HL-60/S4 (cell line): ENCODE data around the gene PLA2G6.
"Not testable (repeated sequence)": the region's sequence is repeated elsewhere in the genome, so short reads cannot be mapped to it uniquely, and the experiment has no call there.

Source experiments
- in situ Hi-C: fragments of 300-500 bp; cut with MboI; formaldehyde crosslinking; loops from 2 replicates; pipeline ENCODE4 v1.14.3; 2022; ENCODE audit warnings: low sequenced_read_pairs

The PLA2G6 gene

DNA sequence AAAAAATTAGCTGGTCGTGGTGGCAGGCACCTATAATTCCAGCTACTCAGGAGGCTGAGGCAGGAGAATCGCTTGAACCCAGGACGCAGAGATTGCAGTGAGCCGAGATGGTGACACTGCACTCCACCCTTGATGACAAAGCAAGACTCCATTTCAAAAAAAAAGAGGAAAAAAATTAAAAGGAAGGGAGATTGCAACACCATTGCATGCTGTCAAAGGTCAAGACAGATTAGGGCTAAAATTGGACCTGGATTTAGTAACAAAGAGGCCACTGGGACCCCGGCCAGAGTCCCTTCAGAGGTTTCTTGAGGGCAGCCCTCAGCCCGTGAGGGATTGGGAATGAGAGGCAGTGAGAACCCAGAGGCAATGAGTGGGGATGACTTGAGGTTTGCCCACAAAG, 11.9 kb upstream of the PLA2G6 start:
- in situ Hi-C loops, result no loop called here

DNA sequence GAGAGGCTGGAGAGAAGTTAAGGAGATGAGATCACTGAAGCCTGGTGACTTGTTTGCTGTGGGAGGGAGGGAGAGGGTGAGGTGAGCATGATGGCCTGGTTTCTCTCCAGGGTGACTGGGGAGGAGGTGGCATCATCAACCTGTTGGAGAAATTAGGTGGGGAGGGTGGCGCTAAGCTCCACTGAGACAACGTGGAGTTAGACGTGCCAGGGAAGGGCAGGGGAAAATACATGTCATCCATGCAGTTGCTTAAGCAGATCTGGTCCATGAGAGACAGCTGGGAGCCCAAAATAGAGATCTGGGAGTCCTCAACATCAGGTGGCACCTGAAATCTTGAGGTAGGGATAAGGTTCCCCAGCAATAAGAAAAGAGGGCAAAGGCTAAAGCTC, 10.8 kb upstream of the PLA2G6 start:
- in situ Hi-C loops, result no loop called here

DNA sequence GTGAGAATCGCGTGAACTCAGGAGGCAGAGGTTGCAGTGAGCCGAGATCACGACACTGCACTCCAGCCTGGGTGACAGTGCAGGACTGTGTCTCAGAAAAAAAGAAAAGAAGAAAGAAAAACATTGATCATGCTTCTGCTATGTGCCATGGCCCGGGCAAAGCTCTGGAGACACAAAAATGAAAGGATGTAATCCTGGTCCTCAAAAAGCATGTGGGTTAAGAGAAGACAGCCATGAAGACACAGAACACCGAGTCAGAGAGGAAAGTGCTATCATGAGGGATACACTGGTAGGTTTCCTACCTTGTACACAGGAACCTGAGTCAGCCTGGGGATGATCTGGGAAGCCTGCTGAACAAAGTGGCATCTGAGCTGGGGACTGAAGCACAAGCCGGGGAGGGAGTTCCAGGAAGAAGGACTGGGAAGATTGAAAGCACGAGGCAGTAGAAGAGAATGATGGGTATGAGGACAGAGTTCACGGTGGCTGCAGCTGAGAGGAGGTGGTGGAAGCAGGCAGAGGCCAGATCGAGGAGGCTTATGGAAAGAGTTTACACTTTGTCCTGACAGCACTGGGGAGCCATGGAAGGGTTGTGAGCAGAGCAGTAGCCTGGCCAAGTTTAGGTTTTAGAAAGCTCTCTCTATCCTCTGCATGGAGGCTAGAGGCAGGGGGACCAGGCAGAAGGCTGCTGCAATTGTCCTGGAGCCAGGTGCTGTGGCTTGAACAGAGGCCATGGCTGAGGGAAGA, 10.3 kb upstream of the PLA2G6 start:
- in situ Hi-C loops, result no loop called here

DNA sequence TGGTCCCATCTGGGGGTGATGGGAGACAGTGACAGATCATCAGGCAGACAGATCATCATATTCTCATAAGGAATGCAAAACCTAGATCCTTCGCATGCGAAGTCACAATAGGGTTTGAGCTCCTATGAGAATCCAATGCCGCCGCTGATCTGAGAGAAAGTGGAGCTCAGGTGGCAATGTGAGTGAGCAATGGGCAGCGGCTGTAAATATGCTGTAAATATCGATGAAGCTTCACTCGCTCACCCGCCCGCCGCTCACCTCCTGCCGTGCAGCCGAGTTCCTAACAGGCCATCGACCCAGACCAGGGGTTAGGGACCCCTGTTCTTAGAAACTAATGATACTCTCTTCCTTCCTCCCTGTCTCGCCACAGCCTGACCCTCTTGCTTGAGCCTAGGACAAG, 9.4 kb upstream of the PLA2G6 start:
- in situ Hi-C loops, result no loop called here

DNA sequence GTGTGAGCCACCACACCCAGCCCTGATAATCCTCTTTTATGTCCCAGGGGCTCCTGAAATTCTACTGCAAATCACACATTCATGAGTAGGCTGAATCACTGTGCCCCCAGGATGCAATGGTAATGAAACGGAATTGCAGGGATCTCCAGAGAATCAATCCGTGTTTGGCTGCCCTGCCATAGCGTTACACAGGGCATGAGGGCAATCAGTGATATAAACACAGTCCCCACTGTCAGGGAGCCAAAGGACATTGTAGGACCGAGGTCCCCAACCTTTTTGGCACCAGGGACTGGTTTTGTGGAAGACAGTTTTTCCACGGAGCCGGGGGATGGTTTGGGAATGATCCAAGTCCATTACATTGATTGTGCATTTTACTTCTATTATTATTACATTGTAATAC, 9.0 kb upstream of the PLA2G6 start:
- in situ Hi-C loops, result no loop called here

DNA sequence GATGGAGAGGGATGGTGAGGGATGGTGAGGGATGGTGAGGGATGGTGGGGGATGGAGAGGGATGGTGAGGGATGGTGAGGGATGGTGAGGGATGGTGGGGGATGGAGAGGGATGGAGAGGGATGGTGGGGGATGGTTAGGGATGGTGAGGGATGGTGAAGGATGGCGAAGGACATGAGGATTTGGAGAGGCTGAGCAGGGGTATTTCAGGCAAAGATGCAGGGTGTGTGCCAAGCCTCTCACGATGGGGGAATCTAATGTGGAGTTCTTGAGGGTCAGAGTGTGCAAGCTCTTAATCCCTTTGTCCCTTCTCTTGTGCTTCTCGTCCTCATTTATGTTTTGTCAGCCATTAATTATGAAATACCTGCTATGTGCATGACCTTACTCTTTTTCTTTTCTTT, 7.5 kb upstream of the PLA2G6 start:
- in situ Hi-C loops, result no loop called here

DNA sequence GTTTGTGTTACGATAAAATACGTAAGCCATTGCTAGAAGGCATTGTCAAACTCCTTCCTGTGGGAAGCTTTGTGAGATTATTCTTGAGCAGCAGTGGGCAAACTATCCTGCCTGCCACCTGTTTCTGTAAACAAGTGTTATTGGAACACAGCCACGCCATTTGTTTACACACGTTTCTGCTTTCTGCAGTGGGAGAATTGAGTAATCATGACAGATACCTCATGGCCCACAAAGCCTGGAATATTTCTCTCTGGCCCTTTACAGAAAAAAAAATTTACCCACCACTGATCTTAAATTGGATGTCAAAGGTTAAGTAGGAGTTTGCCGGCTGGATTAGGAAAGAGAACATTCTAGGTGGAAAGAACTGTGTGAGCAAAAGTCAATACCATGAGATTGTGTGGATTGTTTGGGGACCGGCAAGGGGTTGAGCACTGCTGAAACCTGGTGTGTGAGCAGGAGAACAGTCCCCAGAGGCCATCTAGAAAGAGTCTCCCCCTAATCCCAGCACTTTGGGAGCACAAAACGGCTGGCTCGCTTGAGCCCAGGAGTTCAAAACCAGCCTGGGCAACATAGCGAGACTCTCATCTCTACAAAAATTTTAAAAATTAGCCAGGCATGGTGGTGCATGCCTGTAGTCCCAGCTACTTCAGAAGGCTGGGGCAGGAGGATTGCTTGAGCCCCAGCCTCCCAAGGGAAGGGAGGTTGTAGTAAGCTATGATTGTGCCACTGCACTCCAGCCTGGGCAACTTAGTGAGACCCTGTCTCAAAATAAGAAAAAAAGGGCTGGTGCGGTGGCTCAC, 6.0 kb upstream of the PLA2G6 start:
- in situ Hi-C loops, result no loop called here

DNA sequence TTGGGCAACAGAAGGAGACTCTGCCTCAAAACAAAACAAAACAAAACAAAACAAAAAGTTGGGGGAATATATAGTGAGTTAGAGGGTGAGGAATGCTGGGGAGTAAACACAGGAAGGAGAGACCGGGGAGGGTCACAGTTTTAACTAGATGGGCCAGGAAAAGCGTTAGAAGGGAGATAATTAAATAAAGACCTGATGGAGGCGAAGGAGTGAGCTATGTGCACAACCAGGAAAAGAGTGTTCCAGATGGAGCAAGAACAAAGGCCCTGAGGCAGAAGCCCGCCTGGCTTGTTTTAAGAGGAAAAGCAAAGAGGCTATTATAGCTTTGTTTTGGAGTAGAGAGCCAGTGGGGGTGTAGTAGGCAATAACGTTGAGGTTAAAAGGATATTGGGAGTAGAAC, 4.8 kb upstream of the PLA2G6 start:
- in situ Hi-C loops, result no loop called here

DNA sequence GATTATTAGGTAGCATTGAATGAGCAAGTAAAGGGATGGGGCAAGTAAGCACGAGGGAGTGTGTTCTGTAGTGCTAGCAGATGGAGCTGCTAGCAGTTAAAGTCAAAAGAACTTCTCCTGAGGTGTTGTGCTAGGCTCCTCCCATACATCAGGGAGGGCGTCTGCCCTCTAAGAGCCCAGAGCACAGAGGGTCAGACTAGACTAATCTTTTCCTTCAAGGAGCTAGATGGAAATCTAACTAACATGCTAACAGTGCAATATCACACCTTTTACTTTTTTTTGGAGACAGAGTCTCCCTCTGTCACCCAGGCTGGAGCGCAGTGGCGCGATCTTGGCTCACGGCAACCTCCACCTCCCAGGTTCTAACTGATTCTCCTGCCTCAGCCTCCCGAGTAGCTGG, 3.2 kb upstream of the PLA2G6 start:
- in situ Hi-C loops, result no loop called here

DNA sequence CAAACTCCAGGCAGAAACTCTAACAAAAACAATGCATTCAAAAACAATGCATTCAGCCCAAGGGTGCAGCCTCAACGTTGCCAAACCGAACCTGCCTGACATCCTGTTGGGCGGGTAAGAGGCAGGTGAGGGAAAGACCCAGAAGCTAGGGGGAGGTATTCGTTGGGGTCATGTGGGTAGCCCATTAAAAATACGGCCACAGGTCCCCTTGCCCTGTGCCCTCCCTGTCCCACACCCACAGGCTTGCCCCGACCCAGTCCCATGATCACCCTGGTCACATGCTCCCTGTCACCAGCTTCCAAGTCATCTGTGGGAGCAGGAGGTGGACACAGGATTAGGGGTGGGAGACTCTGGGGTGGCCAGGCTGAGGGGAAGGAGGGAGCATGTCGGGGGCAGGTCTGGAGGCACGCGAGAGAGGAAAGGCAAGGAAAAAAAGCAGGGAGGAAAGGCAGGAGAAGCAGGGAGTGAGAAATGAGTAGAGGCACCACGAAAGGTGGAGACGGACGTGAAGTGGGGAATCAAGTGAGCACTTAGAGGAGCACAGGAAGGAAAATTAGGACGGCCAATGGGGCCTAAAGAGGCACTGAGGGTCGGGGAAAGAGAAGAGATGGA, 683 bp downstream of the PLA2G6 start:
- in situ Hi-C loops, result no loop called here

DNA sequence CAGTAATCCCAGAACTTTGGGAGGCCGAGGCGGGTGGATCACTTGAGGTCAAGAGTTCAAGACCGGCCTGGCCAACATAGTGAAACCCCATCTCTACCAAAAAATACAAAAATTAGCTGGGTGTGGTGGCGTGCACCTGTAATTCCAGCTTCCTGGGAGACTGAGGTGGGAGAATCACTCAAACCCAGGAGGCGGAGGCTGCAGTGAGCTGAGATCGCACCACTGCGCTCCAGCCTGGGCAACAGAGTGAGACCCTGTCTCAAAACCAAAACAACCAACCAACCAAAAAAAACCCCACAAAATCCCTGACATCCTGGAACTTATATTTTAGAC, 3.1 kb downstream of the PLA2G6 start:
- in situ Hi-C loops, result not testable (repeated sequence)

DNA sequence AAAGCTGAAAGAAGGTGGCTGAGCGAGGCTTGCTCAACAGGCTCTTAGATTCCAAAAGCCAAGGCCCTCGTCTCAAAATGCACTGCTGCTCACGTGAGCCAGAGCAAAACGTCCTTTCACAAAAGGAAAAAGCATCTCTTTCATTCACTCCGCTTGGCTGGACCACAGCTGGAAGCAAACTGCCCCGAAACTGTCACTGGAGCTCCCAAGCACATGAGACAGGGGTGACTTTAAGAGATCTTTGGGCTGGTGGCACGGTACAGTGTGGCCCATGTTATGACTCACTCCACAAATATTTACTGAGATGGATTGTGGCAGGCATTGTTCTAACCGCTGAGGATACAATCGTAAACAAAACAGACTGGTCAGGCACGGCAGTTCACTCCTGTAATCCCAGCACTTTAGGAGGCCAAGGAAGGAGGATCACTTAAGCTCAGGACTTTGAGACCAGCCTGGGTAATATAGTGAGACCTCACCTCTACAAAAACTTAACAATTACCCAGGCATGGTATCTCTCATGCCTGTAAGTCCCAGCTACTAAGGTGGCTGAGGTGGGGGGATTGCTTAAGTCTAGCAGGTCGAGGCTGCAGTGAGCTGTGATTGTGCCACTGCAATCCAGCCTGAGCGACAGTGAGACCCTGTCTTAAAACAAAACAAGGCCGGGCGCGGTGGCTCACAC, 3.6 kb downstream of the PLA2G6 start:
- in situ Hi-C loops, result no loop called here

DNA sequence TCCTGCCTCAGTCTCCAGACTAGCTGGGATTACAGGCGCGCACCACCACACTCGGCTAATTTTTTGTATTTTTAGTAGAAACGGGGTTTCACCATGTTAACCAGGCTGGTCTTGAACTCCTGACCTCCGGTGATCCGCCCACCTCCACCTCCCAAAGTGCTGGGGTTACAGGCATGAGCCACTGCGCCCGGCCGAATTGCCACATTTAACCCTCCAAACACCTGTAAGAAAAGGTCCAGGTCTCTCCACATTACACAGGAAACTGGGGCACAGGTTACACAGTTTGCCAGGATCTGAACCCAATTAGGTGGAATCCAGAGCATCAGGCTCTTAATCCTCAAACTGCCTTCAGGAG, 4.1 kb downstream of the PLA2G6 start:
- in situ Hi-C loops, result not testable (repeated sequence)

DNA sequence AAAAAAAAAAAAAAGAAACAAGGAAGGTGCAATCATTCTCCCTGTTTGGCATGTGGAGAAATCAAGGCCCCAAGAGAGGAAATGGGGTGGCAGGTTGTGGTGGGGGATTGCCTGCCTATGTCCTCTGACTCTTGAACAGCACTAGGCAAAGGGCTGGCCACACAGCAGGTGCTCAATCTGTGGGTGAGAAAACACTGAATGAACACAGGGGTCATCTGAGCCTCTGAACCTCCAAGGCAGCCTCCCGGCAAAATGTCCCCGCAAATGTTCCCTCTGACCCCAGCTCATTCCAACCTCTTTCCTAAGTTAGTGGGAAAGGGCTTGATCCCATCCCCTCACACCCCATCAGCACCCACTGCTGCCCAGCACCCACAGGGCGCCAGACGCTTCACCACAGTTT, 4.6 kb downstream of the PLA2G6 start:
- in situ Hi-C loops, result no loop called here

DNA sequence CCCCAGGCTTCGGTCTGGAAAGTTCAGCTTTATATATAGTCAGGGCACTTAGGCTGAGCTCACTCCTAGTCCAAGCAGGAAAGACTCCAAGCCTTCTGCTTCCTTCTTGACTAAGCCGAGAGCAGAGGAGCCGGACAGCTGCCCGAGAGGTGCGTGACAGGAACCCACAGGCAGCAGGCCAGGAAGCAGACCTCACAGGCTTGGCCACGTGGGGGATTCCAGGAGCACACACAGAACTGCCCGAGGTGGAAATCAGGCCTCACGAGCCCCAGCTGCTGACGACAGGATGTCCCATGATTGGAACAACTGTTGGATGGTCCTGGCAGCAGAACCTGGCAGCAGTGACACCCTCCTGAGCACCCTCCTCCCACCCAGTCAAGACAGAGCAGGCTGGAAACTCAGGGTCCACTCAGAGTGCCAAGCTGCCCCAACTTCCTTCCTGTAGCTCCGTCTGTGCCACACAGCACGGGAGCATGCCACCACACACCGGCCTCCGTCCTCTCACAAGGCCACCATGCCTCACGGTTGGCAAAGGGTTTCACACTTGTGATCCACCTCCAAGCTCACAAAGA, 5.4 kb downstream of the PLA2G6 start:
- in situ Hi-C loops, result no loop called here

DNA sequence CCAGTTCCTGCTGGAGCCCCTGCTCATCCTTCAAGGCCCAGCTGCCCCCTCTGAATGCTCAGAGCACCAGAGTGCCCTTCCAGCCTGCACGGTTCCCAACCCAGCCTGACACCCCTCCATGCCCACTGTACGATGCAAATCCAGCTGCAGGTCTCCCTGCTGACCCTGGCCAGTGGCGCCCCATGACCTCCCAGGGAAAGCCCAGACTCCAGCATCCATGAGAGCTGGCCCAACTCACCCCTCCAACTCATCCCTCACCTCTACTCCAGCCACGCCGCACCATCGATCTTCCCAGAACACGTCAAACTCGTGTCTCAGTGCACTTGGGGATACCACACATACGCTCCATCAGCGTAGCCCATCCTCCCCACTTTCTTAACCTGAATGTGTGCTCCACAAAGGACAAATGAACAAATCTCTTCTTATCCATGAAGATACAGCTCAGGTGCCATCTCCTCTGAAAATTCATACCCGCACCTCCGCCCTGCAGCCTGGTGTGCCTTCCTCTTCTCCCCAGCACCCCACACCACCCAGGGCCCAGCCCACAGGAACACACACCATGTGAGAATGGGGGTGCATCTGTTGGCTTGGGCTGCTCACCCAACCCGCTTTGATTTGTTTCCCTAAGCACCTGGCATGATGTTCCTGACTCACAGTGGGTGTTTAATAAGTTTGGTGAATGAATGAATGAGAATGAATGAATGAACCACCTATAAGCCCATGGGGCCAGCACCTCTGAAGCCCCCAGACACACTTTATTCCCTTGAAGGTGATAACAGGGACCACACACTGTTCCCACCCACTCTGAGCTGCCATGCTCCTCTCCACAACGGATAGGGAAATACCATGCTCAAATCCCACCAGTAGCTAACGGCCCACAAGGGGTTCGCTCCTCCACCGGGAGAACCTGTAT, 6.2 kb downstream of the PLA2G6 start:
- in situ Hi-C loops, result no loop called here

DNA sequence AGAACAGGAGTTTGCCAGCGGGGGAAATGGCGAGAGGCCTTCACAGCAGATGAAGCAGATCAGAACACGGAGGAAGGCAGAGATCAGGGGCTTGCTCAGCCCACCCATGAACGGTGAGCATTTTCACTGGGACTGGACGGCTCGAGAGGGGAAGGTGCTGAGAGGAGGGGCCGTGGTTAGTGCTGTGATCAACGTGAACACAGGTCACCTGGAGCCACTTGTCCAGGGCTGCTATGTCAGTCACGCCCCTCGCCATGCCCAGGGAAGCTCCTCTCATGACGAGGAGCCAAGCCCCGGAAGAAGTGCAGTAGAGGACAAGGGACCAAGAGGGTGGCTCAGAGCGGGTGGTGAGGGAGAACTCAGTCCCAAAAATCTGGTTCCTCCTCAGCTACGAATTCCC, 7.0 kb downstream of the PLA2G6 start:
- in situ Hi-C loops, result no loop called here

DNA sequence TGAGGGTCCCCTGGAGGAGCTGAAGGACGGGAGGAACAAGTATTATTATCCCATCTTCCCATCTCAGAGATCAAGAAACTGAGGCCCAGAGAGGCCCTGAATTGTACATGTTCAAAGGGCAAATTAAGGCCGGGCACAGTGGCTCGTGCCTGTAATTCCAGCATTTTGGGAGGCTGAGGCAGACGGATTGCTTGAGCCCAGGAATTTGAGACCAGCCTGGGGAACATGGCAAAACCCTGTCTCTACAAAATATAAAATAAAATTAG, 8.1 kb downstream of the PLA2G6 start:
- in situ Hi-C loops, result no loop called here

DNA sequence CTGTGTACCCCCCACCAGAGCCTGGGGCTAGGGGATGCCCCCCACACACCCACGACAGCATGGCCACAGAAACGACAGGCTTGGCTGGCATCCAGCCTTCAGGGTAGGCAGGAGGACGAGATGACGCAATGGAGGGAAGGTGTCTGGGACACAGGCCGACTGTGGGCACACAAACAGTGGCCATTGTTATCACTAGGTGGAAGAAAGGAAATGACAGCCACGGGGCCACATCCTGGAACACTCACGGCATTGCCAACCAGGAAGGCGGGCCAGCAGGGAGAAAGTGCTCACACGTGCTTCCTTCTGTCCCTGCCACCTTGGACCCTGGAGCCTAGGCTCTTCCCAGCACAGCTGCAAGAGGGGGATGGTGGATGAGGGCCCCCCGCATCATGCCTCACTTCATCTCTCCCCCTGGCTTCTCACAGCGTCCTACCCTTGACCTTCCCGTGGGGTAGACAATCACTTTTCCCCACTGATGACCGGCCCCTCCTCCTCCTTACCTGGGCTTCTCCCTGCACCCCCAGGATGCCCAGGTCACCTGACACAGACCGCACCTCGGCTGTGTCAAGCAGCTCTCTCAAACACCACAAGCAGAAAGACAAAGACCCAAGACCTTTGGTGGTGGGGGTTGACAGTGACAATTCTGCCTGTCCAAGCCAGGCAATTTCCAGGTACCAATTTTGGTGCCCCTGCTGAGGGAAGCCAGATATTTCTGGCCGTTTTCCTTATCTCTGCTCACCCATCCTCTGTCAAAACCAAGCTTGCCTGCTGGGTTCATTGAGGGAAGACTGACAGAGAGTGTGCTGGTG, 8.6 kb downstream of the PLA2G6 start:
- in situ Hi-C loops, result no loop called here
